Right kidney (tissue), 1 donor: Measurements from ENCODE around the gene TBC1D24.

Experiments
- DNase-seq: peaks from one replicate; pipeline ENCODE4 v3.0.0-alpha.2; 2016

TBC1D24 gene

GRCh38 chr16:2450535-2450934, 24.4 kb upstream of the TBC1D24 start:
- no peak for DNase-seq

- no peak for DNase-seq
Observed at GRCh38 chr16:2450975-2451381, 23.9 kb upstream of the TBC1D24 start.

GRCh38 chr16:2451851-2452320, 23.0 kb upstream of the TBC1D24 start:
- DNase-seq = no peak

- no peak for DNase-seq
Observed at GRCh38 chr16:2452650-2453049, 22.3 kb upstream of the TBC1D24 start.

- DNase-seq = no peak
Observed at GRCh38 chr16:2455081-2455845, 19.7 kb upstream of the TBC1D24 start.

GRCh38 chr16:2456551-2457153, 18.3 kb upstream of the TBC1D24 start:
- DNase-seq = no peak

- DNase-seq = no peak
Observed at GRCh38 chr16:2457267-2457666, 17.7 kb upstream of the TBC1D24 start.

GRCh38 chr16:2457946-2458345, 17.0 kb upstream of the TBC1D24 start:
- no peak for DNase-seq

GRCh38 chr16:2458887-2459646, 15.9 kb upstream of the TBC1D24 start:
- no peak for DNase-seq

GRCh38 chr16:2459647-2460390, 15.1 kb upstream of the TBC1D24 start, which contains the start of gene TEDC2:
Gene TEDC2 (plus strand): TSS chr16:2460109. CDS start chr16:2460145, 36 bp downstream.
- DNase-seq = peak; percentile 92

- DNase-seq = no peak
Observed at GRCh38 chr16:2460391-2460713, 14.6 kb upstream of the TBC1D24 start.

- DNase-seq = no peak
Observed at GRCh38 chr16:2460916-2461315, 14.0 kb upstream of the TBC1D24 start.

GRCh38 chr16:2462031-2462866, 12.7 kb upstream of the TBC1D24 start:
- no peak for DNase-seq

- DNase-seq = no peak
Observed at GRCh38 chr16:2464333-2464732, 10.6 kb upstream of the TBC1D24 start.

- no peak for DNase-seq
Observed at GRCh38 chr16:2465653-2466415, 9.1 kb upstream of the TBC1D24 start.

- no peak for DNase-seq
Observed at GRCh38 chr16:2466667-2467527, 8.0 kb upstream of the TBC1D24 start.

- DNase-seq = peak; percentile 64
Observed at GRCh38 chr16:2467528-2468232, 7.2 kb upstream of the TBC1D24 start.

GRCh38 chr16:2468233-2468724, 6.6 kb upstream of the TBC1D24 start:
- DNase-seq = peak; percentile 75
